ENCODE data around the gene GRIPAP1.

DNA sequence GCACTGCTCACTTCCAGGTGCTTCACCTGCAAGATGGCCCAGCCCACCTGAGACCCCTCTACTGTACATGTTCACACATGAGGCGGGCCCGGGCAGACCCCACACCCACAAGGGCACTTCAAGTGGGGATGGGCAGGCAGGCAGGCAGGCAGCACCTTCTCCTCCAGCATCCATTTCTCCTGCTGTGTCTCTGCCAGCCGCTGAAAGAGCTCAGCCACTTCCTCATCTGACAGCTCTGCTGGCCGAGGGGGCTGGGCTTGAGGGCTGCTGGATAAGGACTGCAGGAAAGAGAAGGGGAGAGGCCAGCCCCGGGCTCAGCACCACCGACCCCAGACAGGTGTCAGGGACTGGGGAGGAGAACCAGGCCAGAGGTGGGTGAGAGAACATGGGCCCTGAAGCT is 26.0 kb downstream of the GRIPAP1 start:
- TF ChIP-seq ESRRA (CRISPR knock-in tag; IDR thresholded peaks at IDR 0.05; ENCODE audit: low read depth): no peak
- TF ChIP-seq POLR2AphosphoS5 (IDR thresholded peaks at IDR 0.05; ENCODE audit: low read depth, low read length): no peak
- TF ChIP-seq EED (CRISPR knock-in tag; IDR thresholded peaks at IDR 0.05): no peak
- no peak for TF ChIP-seq ZNF33A (CRISPR knock-in tag; IDR thresholded peaks at IDR 0.05; ENCODE audit: borderline replicate concordance)
- TF ChIP-seq HMG20A (CRISPR knock-in tag; IDR thresholded peaks at IDR 0.05; ENCODE audit: borderline replicate concordance): no peak
- TF ChIP-seq DNMT1 (CRISPR knock-in tag; IDR thresholded peaks at IDR 0.05): no peak
- TF ChIP-seq ZFYVE20 (CRISPR knock-in tag; IDR thresholded peaks at IDR 0.05; ENCODE audit: borderline replicate concordance, low read depth): no peak
- TF ChIP-seq, protein P1, sequence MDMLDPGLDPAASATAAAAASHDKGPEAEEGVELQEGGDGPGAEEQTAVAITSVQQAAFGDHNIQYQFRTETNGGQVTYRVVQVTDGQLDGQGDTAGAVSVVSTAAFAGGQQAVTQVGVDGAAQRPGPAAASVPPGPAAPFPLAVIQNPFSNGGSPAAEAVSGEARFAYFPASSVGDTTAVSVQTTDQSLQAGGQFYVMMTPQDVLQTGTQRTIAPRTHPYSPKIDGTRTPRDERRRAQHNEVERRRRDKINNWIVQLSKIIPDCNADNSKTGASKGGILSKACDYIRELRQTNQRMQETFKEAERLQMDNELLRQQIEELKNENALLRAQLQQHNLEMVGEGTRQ (IDR thresholded peaks at IDR 0.05; ENCODE audit: low read depth, low read length): no peak
- TF ChIP-seq, protein P1 (CRISPR knock-in tag; IDR thresholded peaks at IDR 0.05; ENCODE audit: borderline replicate concordance): no peak
- TF ChIP-seq TGIF2 (CRISPR knock-in tag; IDR thresholded peaks at IDR 0.05): no peak
